Urinary bladder (tissue), 4 donors: Measurements from ENCODE around the gene GLTP. TPM values are rescaled to one million over a fixed set of nuclear protein-coding genes. Genes with fewer than 3 reads are reported as not detected.
"Not testable (repeated sequence)": the region's sequence is repeated elsewhere in the genome, so short reads cannot be mapped to it uniquely, and the experiment has no call there.

Source experiments
- DNase-seq: peaks from one replicate; pipeline ENCODE4 v3.0.0-alpha.2; 2015; ENCODE audit errors: extremely low spot score
- H3K27ac ChIP-seq: one replicate; pipeline ENCODE4 v1.5.1; 2013; ENCODE audit warnings: low read depth, mild to moderate bottlenecking, moderate library complexity
- H3K36me3 ChIP-seq: one replicate; pipeline ENCODE4 v1.6.1; 2013; ENCODE audit warnings: mild to moderate bottlenecking, moderate library complexity; ENCODE audit not compliant: insufficient read depth
- H3K4me1 ChIP-seq: one replicate; pipeline ENCODE4 v1.6.1; 2013; ENCODE audit warnings: mild to moderate bottlenecking, moderate library complexity; ENCODE audit not compliant: insufficient read depth
- H3K4me3 ChIP-seq: one replicate; pipeline ENCODE4 v1.5.1; 2013; ENCODE audit warnings: low read depth, low read length
- WGBS: extraction: QIAGEN DNeasy Blood & Tissue Kit; methylation state at CpG from one replicate; pipeline ENCODE4 v1.1.7; 2013; 5-methylcytosine and 5-hydroxymethylcytosine counted together
- polyA plus RNA-seq: library from polyadenylated mRNA; stranded (reverse); fragments of 200-250 nt; gene quantifications from one replicate; pipeline ENCODE4 v1.2.3, GENCODE V29; 2013
- total RNA-seq: library from RNA; depleted of rRNA; stranded (reverse); fragments of >200 nt; gene quantifications from one replicate; pipeline ENCODE4 v1.2.3, GENCODE V29; 2014
- donor health status: healthy with polysubstance abuse.
- donor health status: healthy.

The GLTP gene
- total and polyA plus RNA-seq, 2 donors, result 26.0 to 60.2 TPM

- Histone ChIP-seq H3K4me3 (no peak overlapping the region), H3K4me1 (no peaks in the 10 kb centered on the region), H3K27ac (no peak overlapping the region), H3K36me3 (peaks cover 10% of the 10 kb centered on the region)
- WGBS, result 92% methylated on average over 4 of the region's 4 CpGs
- DNase-seq, result no peak
Observed at GRCh38 chr12:109916045-109916444, 35.7 kb upstream of the GLTP start.

DNA sequence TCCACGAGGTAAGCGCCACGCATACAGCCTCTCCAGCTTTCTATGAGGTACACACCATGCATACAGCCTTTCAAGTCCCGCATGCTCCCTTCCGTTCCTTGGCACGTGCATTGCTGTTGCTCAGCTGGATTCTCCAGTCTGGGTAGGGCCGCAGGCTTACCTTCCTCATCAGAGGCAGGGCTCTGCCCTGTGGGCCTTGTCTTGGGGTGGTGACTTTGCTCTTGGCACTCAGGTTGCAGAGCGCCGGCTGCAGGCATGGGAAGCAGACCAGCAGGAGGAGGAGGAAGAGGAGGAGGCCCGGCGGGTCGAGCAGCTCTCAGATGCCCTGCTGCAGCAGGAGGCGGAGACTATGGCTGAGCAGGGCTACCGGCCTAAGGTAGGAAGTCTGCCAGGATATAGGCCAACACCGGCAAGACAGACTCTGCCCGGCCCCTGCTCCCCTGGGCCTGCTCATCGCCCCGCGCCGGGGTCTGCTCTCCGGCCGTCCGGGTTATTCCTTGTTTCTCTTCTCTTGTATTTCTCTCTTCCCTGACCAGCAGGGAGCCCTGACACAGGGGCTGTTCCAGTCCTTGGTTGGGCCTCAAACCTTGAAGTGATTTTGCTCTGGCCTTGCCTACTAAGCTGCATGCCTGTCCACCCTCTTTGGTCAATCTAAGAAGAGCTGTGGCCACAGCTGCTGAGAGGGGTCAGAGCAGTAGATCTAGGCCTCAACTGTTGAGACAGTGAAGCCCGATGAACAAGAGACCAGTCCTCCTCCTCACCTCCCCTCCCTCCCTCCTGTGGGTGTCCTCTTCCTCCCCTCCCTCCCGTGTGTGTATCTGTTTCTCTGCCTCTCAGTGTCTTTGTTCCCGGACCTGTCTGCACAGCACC is 35.1 kb upstream of the GLTP start:
- no peak for DNase-seq
- 87% methylated on average over 26 of the region's 26 CpGs for WGBS
- Histone ChIP-seq H3K4me1 (no peaks in the 10 kb centered on the region), H3K4me3 (no peak overlapping the region), H3K27ac (no peak overlapping the region), H3K36me3 (peaks cover 10% of the 10 kb centered on the region)

- WGBS, result 94% methylated on average over 16 of the region's 16 CpGs
- no peaks in the 10 kb centered on the region for H3K4me1 ChIP-seq
- no peak overlapping the region for H3K27ac ChIP-seq
- DNase-seq, result no peak
- peaks cover 10% of the 10 kb centered on the region for H3K36me3 ChIP-seq
- no peak overlapping the region for H3K4me3 ChIP-seq
Observed at GRCh38 chr12:109914461-109914860, 34.1 kb upstream of the GLTP start.

DNA sequence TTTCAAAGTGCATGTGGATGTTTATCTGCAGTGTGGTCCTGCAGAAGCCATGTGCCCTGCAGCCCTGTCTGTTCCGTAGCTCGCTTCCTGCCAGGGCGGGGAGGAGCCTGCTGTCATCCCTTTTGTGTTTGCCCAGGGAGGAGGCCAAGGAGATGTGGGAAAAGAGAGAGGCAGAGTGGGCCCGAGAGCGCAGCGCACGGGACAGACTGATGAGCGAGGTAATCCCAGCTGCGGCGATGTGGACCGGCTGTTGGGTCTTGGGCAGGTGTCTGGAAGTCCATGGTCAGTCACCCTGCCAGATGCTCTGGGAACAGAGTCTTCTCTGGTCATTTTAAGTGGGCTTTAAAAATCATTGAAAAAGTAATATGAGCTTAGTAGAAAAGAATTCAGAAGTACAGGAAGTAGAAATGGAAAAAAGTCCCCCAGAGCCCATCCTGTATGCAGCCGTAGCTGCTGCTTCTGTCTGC is 32.5 kb upstream of the GLTP start:
- Histone ChIP-seq H3K36me3 (peaks cover 11% of the 10 kb centered on the region), H3K27ac (no peak overlapping the region), H3K4me1 (no peaks in the 10 kb centered on the region), H3K4me3 (no peak overlapping the region)
- 86% methylated on average over 12 of the region's 12 CpGs for WGBS
- DNase-seq, result no peak

DNA sequence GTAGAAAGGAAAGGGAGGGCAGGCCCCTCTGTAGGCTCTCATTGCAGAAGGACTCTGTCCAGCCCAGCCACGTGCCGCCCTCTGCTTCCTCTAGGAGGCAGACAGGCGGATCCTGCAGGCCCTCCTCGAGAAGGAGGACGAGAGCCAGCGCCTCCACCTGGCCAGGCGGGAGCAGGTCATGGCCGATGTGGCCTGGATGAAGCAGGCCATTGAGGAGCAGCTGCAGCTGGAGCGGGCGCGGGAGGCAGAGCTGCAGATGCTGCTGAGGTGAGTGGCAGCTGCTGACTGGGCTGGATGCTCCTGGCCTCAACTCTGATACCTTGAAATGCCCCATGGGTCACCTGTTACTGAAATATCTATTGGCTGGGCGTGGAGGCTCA is 30.6 kb upstream of the GLTP start:
- Histone ChIP-seq H3K4me1 (no peaks in the 10 kb centered on the region), H3K36me3 (peaks cover 14% of the 10 kb centered on the region), H3K27ac (no peak overlapping the region), H3K4me3 (no peak overlapping the region)
- WGBS, result 72% methylated on average over 12 of the region's 12 CpGs
- DNase-seq, result no peak

- Histone ChIP-seq H3K36me3 (peaks cover 12% of the 10 kb centered on the region), H3K27ac (no peak overlapping the region), H3K4me1 (no peaks in the 10 kb centered on the region), H3K4me3 (no peak overlapping the region)
- WGBS, result 86% methylated on average over 8 of the region's 8 CpGs
- no peak for DNase-seq
Observed at GRCh38 chr12:109910254-109910968, 30.1 kb upstream of the GLTP start.

DNA sequence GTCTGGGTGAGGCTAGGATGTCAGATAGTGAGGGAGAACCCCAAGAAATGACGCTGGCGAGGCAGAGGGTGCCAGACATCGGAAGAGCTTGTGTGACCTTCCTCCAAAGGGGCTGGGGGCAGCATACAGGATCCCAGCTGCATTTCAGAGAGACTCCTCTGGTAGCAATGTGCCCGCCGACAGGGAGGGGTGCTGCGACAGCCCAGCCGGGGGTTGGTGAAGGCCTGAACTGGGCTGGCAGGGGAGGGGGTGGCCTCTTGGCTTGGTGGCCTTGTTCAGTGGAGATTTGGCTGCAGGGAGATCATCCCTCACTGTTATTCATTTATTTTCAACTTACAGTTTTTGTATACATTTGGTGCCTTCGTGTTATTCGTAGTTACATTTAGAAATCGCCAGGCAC is 25.0 kb upstream of the GLTP start:
- H3K36me3 ChIP-seq, result peaks cover 6% of the 10 kb centered on the region
- H3K27ac ChIP-seq, result no peak overlapping the region
- WGBS, result 94% methylated on average over 10 of the region's 10 CpGs
- no peak overlapping the region for H3K4me3 ChIP-seq
- no peak for DNase-seq
- no peaks in the 10 kb centered on the region for H3K4me1 ChIP-seq

GRCh38 chr12:109902891-109903418 is 22.6 kb upstream of the GLTP start:
- Histone ChIP-seq H3K4me3 (no peak overlapping the region), H3K27ac (no peak overlapping the region), H3K4me1 (no peaks in the 10 kb centered on the region), H3K36me3 (peaks cover 5% of the 10 kb centered on the region)
- no peak for DNase-seq
- 68% methylated on average over 15 of the region's 15 CpGs for WGBS

- Histone ChIP-seq H3K36me3 (peaks cover 3% of the 10 kb centered on the region), H3K27ac (no peak overlapping the region), H3K4me1 (no peaks in the 10 kb centered on the region), H3K4me3 (peak overlapping the region; percentile 62)
- no peak for DNase-seq
- 4% methylated on average over 16 of the region's 16 CpGs for WGBS
Observed at GRCh38 chr12:109900752-109901580, 20.6 kb upstream of the GLTP start.

DNA sequence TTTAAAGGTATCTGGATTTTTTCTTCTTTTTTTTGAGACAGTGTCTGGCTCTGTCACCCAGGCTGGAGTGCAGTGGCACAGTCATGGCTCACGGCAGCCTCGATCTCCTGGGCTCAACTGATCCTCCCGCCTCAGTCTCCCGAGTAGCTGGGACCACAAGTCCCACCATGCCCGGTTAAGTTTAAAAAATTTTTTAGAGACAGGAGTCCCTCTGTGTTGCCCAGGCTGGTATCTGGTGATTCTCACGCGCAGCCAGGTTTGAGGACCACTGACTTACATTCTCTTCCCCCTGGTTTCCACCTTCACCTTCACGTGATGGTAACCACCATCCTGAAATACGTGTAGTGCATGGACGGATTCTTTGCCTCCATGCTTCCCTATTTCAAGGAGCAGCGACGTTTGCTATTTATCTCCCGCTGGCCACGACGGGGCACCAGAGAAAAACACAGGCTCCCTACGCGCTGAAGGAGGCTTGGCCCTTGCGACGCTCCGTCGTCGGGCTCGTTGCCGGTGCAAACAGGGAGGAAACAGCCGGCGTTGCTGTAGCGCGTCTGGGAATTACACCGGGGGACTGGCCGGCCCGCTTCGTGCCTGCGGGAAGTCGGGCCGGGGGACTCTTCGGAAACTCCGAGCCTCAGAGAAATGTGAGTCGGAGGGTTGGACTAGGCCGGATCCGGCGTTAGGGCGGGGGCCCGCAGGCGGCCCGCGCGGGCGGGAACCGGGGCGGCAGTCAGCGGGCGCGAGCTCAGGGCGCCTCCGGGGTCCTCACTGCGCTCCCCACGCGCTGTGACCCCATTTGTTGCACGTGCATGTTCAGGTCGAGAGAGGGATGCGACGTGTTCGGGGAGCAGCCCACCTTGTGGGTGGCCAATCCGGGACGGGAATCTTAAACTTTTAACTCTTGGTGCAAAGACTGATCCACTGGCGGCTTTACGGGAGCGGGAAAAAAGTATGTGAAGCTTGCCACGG is 19.7 kb upstream of the GLTP start, which contains the start of gene TCHP:
TCHP (plus strand) TSS at position 492 of the 969 bp plus-strand sequence. CDS start 2,753 bp downstream, outside the sequence.
- 1% methylated on average over 69 of the region's 69 CpGs for WGBS
- Histone ChIP-seq H3K4me3 (peak within 1 kb of the TSS; percentile 62), H3K27ac (no peak within 1 kb of the TSS), H3K4me1 (no peaks in the 10 kb centered on the region), H3K36me3 (peaks cover 3% of the 10 kb centered on the region)
- peak; percentile 80 for DNase-seq

- not testable (repeated sequence) for H3K4me1 ChIP-seq, H3K4me3 ChIP-seq, H3K36me3 ChIP-seq, DNase-seq, H3K27ac ChIP-seq
- 87% methylated on average over 15 of the region's 15 CpGs for WGBS
Observed at GRCh38 chr12:109899345-109899744, 19.0 kb upstream of the GLTP start.

GRCh38 chr12:109897029-109897428 is 16.7 kb upstream of the GLTP start:
- Histone ChIP-seq H3K4me3 (no peak overlapping the region), H3K27ac (no peak overlapping the region), H3K4me1 (no peaks in the 10 kb centered on the region), H3K36me3 (no peaks in the 10 kb centered on the region)
- DNase-seq, result no peak
- WGBS, result 77% methylated on average over 6 of the region's 6 CpGs
